Pulmonary artery endothelial cell (primary cell): ENCODE data around the gene AGGF1. TPM values are rescaled to one million over a fixed set of nuclear protein-coding genes. Genes with fewer than 3 reads are reported as not detected.
"Not testable (repeated sequence)": the region's sequence is repeated elsewhere in the genome, so short reads cannot be mapped to it uniquely, and the experiment has no call there.

Source experiments
- DNase-seq: peaks from one replicate; pipeline ENCODE4 v3.0.0-alpha.2; 2011; ENCODE audit warnings: low read depth, low spot score
- total RNA-seq: library from RNA; depleted of rRNA; stranded (reverse); fragments of >200 nt; gene quantifications from 2 replicates; pipeline ENCODE4 v1.2.3, GENCODE V29; 2014

Gene AGGF1, protein sequence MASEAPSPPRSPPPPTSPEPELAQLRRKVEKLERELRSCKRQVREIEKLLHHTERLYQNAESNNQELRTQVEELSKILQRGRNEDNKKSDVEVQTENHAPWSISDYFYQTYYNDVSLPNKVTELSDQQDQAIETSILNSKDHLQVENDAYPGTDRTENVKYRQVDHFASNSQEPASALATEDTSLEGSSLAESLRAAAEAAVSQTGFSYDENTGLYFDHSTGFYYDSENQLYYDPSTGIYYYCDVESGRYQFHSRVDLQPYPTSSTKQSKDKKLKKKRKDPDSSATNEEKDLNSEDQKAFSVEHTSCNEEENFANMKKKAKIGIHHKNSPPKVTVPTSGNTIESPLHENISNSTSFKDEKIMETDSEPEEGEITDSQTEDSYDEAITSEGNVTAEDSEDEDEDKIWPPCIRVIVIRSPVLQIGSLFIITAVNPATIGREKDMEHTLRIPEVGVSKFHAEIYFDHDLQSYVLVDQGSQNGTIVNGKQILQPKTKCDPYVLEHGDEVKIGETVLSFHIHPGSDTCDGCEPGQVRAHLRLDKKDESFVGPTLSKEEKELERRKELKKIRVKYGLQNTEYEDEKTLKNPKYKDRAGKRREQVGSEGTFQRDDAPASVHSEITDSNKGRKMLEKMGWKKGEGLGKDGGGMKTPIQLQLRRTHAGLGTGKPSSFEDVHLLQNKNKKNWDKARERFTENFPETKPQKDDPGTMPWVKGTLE
- total RNA-seq, result 23.1 and 35.4 TPM in 2 replicates

- peak; percentile 80 for DNase-seq
Observed at GRCh38 chr5:77030097-77031071, at the start of gene AGGF1. TSS of gene AGGF1 (plus strand) at chr5:77030404. CDS start at chr5:77030767, 363 bp downstream.

DNA sequence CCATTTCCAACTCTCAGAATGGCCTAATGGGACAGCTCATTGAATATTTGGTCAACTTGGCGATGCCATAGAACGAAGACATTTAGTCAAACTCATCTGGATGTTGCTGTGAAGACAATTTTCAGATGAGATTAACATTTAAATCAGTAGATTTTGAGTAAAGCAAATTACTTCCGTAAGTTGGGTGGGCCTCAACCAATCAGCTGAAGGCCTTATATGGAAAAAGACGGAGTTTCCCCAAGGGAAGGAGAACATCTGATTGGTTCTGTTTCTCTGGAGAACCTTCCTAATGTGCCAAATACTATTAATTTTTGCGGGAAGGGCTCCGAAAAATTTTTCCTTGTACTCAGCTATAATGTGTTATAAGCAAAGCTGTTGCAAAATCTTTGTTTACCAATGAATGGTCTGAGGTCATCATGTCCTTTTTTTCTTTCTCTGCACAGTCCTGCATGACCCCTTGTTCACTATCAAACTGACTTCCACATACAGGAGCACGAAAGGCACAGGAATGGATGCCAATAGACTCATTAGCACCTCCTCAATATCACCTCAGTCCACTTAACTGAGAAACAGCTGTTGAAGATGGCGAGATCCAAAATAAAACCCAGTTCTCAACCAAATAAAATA lies 49.6 kb upstream of the AGGF1 start:
- no peak for DNase-seq

DNA sequence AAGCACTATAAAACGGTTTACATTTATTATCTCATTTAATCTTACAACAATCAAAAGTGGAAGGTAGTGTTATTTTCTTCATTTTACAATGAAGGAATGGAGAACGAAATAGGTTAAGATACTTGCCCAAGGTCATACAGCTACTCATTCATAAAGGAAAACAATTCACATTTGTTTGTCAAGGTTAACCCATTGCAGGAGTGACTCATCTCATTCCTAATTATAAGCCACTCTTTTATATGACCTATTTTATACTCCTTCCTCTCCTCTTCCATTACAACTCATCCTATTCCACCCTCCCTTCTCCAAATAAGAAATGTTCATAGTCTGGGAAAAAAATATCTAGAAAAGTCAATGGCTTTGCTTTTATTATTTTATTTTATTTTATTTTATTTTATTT lies 47.8 kb upstream of the AGGF1 start:
- DNase-seq, result no peak

DNA sequence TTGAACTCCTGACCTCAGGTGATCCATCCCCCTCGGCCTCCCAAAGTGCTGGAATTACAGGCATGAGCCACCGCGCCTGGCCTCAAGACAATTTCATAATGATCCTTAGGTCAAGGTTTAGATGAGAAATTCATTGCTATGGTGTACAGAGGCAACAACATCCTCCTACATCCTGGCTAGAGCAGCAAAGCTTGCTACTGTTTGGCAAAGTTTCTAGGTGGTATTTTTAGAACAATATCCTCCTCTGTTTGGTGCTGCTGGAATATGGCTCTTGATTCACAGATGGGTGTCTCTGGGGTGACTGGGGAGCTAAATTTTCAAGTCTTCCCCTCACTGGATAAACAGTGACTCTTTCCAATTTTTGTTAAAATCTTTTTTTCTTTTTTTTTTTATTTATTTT lies 46.7 kb upstream of the AGGF1 start:
- no peak for DNase-seq

GRCh38 chr5:76986825-76987526 lies 43.2 kb upstream of the AGGF1 start:
- DNase-seq, result no peak

GRCh38 chr5:76990899-76991459 lies 39.2 kb upstream of the AGGF1 start:
- no peak for DNase-seq

DNA sequence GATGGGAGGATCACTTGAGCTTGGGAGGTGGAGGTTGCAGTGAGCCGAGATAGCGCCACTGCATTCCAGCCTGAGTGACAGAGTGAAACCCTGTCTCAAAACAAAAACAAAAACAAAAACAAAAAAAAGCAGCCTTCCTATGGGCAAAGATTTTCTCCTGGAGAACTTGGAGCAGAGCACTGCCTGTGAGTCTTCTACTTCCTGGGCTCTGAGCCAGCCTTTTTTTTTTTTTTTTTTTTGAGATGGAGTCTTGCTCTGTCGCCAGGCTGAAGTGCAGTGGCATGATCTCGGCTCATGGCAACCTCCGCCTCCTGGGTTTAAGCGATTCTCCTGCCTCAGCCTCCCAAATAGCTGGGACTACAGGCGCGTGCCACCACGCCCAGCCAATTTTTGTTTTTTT lies 36.8 kb upstream of the AGGF1 start:
- DNase-seq, result not testable (repeated sequence)

DNA sequence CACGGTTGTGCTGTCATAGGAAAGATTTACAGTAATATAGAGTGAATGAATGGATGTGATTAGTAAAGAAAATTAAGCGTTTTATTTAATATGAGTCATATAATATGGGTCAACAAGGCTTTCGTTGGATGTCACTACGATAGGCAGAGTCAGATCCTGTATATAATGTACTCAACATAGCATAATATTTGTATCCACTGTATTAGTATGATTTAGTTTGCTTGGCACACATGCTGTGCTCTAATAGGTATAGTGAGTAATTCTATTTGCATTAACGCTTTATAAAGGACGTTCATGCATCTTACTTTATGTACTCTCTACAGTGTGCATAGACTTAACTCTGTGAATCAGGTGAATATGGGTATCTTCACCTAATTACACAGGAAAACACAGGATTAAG lies 35.9 kb upstream of the AGGF1 start:
- DNase-seq, result no peak

- not testable (repeated sequence) for DNase-seq
Observed at GRCh38 chr5:76998251-76998650, 32.0 kb upstream of the AGGF1 start.

DNA sequence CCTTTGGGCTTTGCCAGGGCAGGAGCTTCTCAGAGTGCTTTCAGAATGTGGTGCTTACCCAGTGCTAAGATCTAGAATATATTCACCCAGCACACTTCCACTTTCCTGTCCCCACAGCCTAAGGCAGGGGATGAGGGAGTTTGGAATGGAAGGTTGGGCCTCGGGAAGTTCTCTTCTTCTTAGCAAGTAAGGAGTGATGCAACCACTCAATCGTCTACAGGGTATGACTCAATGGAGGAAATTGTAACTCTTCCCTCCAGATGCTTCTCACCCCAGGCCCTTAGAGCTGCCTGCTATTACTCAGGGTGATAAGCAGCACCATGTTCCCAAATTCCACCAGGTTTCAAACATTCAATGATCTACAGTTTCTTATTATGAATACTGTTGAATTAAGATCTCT lies 30.8 kb upstream of the AGGF1 start:
- DNase-seq, result no peak

DNA sequence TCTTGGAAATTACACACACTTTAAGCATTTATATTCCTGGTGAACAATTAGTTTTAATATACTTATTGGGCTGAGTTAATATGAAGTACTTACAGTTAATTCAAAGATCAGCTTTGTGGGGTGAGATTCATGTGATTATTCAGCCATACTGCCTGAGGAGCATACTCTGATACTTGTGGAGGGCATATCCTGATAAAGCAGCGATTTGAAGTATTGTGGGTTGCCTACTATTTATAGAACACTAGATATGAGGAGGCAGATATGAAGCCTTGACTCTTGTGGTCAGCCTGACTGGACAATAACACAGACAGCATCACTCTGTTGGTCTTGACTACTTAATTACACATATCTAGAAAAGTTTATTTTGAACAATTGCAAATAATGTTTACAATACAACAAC lies 27.0 kb upstream of the AGGF1 start:
- DNase-seq, result no peak

GRCh38 chr5:77006124-77006523 lies 24.1 kb upstream of the AGGF1 start:
- no peak for DNase-seq

DNA sequence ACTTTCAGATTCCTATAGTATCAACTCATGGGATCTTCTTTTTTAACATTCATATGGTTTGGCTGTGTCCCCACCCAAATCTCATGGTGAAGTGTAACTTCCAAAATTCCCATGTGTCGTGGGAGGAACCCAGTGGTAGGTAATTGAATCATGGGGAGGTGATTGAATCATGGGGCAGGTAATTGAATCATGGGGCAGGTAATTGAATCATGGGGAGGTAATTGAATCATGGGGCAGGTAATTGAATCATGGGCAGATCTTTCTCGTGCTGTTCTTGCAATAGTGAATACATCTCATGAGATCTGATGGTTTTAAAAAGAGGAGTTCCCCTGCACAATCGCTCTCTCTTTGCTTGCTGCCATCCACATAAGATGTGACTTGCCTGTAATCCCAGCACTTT lies 21.8 kb upstream of the AGGF1 start:
- no peak for DNase-seq

- no peak for DNase-seq
Observed at GRCh38 chr5:77010243-77010642, 20.0 kb upstream of the AGGF1 start.

- no peak for DNase-seq
Observed at GRCh38 chr5:77011498-77011897, 18.7 kb upstream of the AGGF1 start.

DNA sequence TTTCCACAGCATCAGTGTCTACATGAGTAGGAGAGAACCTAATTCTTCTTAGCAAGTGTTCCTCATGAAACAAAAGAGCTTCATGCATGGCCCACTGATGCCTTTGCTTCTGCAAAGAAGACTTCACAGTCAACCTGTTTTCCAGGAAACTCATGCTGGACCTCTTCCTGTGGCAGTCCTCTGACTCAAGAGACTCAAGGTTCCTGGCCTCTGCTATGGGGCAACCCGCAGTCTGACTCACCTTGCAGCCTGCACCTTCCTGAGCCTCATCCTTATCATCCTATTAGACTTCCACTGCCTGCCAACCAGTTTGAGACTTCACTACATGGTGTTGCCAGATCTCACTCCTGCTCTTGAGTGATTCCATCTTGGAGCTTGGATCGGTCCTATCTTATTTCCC lies 17.6 kb upstream of the AGGF1 start:
- no peak for DNase-seq

- peak; percentile 22 for DNase-seq
Observed at GRCh38 chr5:77015938-77016569, 14.2 kb upstream of the AGGF1 start.

GRCh38 chr5:77016962-77017361 lies 13.2 kb upstream of the AGGF1 start:
- DNase-seq, result no peak

GRCh38 chr5:77017668-77018067 lies 12.5 kb upstream of the AGGF1 start:
- DNase-seq, result no peak
